Measurements from ENCODE around the gene RRP15. TPM values are rescaled to one million over a fixed set of nuclear protein-coding genes. Genes with fewer than 3 reads are reported as not detected.

Gene RRP15
- total RNA-seq, 6 experiments from 2014 or later, result 24.9 to 33.6 (median 30.5) TPM

DNA sequence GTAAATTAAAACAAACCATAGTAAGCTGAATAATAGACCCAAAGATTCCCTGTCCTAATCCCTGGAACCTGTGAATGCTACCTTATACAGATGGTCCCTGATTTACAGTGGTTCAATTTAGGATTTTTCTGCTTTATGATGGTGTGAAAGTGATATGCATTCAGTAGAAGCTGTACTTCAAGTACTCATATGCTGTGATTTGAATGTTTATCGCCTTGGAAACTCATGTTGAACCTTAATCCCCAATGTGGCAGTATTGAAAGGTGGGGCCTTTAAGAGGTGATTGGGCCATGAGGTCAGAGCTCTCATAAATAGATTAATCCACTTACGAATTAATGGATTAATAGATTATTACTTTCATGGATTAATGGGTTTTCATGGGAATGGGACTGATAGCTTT is 10.6 kb upstream of the RRP15 start:
- DNase-seq, result no peak
- TF ChIP-seq, protein P1, sequence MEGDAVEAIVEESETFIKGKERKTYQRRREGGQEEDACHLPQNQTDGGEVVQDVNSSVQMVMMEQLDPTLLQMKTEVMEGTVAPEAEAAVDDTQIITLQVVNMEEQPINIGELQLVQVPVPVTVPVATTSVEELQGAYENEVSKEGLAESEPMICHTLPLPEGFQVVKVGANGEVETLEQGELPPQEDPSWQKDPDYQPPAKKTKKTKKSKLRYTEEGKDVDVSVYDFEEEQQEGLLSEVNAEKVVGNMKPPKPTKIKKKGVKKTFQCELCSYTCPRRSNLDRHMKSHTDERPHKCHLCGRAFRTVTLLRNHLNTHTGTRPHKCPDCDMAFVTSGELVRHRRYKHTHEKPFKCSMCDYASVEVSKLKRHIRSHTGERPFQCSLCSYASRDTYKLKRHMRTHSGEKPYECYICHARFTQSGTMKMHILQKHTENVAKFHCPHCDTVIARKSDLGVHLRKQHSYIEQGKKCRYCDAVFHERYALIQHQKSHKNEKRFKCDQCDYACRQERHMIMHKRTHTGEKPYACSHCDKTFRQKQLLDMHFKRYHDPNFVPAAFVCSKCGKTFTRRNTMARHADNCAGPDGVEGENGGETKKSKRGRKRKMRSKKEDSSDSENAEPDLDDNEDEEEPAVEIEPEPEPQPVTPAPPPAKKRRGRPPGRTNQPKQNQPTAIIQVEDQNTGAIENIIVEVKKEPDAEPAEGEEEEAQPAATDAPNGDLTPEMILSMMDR (IDR thresholded peaks at IDR 0.05), result no peak
- H3K4me3 Mint-ChIP-seq, result no peak overlapping the region
- H3K36me3 Mint-ChIP-seq (ENCODE audit: low read depth), result no peaks in the 10 kb centered on the region
- H3K9me3 Mint-ChIP-seq, result no peaks in the 10 kb centered on the region
- H3K4me1 Mint-ChIP-seq (ENCODE audit: low read depth), result no peaks in the 10 kb centered on the region
- H3K27me3 Mint-ChIP-seq (ENCODE audit: insufficient read depth), result peaks cover 3% of the 10 kb centered on the region
- H3K27ac Mint-ChIP-seq, result no peak overlapping the region

DNA sequence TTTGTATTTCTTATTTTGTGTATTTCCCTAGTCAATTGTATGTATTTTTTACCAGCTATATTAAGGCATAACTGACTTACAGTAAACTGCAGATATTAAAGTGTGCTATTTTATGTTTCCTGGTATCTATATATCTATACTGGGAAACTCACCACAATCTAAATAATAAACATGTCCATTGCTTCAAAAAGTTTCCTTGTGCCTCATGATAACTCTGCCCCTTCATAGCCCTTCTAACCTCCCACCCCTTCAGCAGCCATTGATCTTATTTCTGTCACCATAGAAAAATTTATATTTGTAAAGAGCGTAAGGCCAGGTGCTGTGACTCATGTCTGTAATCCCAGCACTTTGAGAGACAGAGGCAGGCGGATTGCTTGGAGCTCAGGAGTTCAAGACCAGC is 9.3 kb upstream of the RRP15 start:
- Mint-ChIP-seq H3K36me3 (ENCODE audit: low read depth) (no peaks in the 10 kb centered on the region), H3K9me3 (no peaks in the 10 kb centered on the region), H3K27ac (no peak overlapping the region), H3K27me3 (ENCODE audit: insufficient read depth) (peaks cover 3% of the 10 kb centered on the region), H3K4me3 (no peak overlapping the region), H3K4me1 (ENCODE audit: low read depth) (no peaks in the 10 kb centered on the region)
- TF ChIP-seq, protein P1 (IDR thresholded peaks at IDR 0.05), result no peak
- no peak for DNase-seq

DNA sequence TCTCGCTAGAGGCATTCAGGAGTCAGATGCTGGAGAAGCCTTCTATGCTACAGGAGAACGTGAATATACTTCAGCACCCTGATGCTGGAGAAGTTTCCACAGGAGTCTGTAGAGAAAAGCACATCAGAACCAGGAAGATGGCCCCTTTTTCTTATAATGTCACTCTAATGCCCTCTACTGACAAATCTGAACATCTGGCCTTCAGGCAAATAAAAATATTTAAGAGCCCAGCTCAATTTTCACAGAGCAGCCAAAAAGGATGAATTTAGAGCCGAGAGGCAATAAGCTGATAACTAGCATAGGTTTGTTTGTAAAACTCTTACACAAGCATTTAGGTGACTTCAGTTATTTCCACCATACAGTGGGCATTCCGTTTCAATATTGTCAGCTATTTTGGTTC is 3.8 kb upstream of the RRP15 start:
- peak; percentile 3 for DNase-seq
- no peaks in the 10 kb centered on the region; the same call in 1 of the 2 replicates for H3K27me3 Mint-ChIP-seq (ENCODE audit: insufficient read depth)
- no peaks in the 10 kb centered on the region for H3K9me3 Mint-ChIP-seq
- TF ChIP-seq, protein P1 (IDR thresholded peaks at IDR 0.05), result 0 out of 2 replicates have a peak, but pooled peaks have one; percentile 20
- H3K27ac Mint-ChIP-seq, result no peak overlapping the region
- no peaks in the 10 kb centered on the region for H3K36me3 Mint-ChIP-seq (ENCODE audit: low read depth)
- H3K4me1 Mint-ChIP-seq (ENCODE audit: low read depth), result peaks cover 14% of the 10 kb centered on the region
- no peak overlapping the region for H3K4me3 Mint-ChIP-seq

DNA sequence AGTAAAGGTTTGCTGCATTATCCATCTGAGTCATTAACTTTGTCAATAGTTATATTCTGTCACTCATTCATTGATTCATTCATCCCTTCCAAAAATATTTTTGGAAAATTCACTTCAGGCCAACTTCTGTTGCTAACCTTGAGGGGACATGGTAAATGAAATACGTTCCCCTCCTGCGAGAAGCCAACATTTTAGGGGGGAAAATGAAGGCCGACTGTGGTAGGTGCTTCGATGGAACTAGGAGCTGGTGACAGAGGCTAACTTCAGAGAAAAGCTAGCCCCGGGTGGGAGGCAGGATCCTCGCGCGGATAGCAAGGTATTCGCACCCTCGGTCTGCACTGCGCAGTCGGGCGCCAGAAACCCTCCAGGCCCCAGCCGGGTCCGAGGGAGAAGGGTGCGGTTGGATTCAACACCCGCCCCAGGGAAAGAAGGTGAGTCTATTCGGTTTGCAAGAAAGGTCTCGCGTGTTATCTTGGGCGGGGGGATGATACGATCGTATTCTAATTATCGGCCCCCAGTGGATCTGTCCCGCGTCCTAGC is 646 bp upstream of the RRP15 start:
- H3K27me3 Mint-ChIP-seq (ENCODE audit: insufficient read depth), result no peaks in the 10 kb centered on the region; the same call in 1 of the 2 replicates

DNA sequence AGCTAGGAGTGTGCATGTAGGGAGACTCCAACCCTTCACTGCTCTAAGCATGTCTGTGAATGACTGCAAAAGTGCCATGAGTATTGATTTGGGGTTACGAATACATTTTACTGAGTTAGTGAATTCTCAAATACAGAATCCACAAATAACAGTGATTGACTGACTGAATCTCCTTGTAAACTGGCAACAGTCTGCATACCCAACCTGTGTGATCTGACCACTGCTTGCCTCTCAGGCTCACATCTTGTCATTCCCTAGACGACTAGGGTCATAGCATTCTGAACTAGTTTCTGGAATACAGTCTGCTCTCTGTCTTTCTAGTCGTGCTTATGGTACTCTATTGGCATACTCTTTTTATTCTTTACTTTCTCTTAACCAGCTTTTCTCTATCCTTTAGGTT is 7.4 kb downstream of the RRP15 start:
- TF ChIP-seq, protein P1 (IDR thresholded peaks at IDR 0.05), result no peak
- Mint-ChIP-seq H3K9me3 (no peaks in the 10 kb centered on the region), H3K4me3 (no peak overlapping the region), H3K36me3 (ENCODE audit: low read depth) (no peaks in the 10 kb centered on the region), H3K27ac (no peak overlapping the region), H3K4me1 (ENCODE audit: low read depth) (peaks cover 29% of the 10 kb centered on the region), H3K27me3 (ENCODE audit: insufficient read depth) (no peaks in the 10 kb centered on the region)
- no peak for DNase-seq

More for the DNA sequence above, 646 bp upstream of the RRP15 start:
- Mint-ChIP-seq H3K4me3 (peak overlapping the region; percentile 97), H3K36me3 (ENCODE audit: low read depth) (no peaks in the 10 kb centered on the region), H3K4me1 (ENCODE audit: low read depth) (peaks cover 27% of the 10 kb centered on the region), H3K9me3 (no peaks in the 10 kb centered on the region), H3K27ac (peak overlapping the region; percentile 85)
- TF ChIP-seq, protein P1 (IDR thresholded peaks at IDR 0.05), result no peak
- no peak for DNase-seq
